GM12892 (cell line): ENCODE data around the gene ELN.

Source experiments
- POLR2A ChIP-seq: IDR thresholded peaks from 2 replicates; pipeline ENCODE4 v1.6.1; 2011; ENCODE audit warnings: low read depth, low read length, control low read depth
- POLR2AphosphoS5 ChIP-seq: IDR thresholded peaks from 2 replicates; pipeline ENCODE4 v1.6.1; 2011; ENCODE audit warnings: low read depth, low read length, control low read depth
- TAF1 ChIP-seq: IDR thresholded peaks from 2 replicates; pipeline ENCODE4 v1.6.1; 2011; ENCODE audit warnings: low read depth, mild to moderate bottlenecking, control low read depth, low read length, borderline replicate concordance

DNA sequence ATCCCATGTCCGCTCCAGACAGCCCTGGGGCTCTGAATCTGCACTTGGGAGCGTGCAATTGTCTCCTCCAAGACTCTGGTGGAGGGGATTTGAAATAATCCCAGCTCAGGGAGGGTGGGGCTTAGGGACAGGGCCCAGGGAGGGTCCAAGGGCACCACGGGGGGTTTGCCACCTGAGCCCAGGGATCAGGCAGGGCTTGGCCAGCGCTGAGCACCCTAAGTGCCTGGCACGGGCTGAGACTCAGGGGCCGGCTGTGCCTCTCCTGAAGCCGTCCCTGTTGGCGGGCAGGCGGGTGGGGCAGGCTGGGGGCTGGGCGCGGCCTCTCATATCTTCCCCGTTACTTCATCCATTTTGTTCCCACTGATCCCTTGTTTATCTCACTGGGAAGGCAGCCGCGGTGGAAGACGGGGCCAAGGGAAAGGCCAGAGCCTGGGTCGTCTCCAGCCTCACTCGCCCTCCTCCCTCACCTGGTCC lies 41.8 kb upstream of the ELN start:
- TF ChIP-seq TAF1 (no peak), POLR2A (no peak), POLR2AphosphoS5 (no peak)
